GM21737 (cell line): ENCODE data around the gene PRH2.

Experiments
- ATAC-seq: cut with Tn5 transposase; IDR thresholded peaks from one replicate; pipeline ENCODE4 v1.9.1; 2021; ENCODE audit warnings: mild to moderate bottlenecking, moderate library complexity; ENCODE audit not compliant: unreplicated experiment

Gene PRH2

DNA sequence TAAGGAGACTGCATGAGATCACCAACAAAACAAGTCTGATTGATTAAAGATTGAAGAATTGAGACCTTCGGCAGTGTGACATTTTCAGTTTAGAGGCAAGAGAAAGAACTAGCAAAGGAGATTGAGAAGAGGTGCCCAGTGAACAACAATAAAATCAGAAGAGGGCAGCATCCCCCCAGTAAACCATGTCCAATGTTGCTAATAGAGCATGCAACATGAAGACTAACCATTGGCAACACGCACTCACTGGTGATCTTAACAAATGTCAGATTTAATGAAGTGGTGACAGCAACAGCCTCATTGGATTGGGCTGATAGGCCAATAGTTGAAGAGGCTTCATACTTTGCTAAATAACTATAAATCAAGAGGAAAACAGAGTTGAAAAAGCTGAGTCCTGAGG is 30.8 kb downstream of the PRH2 start:
- no peak for ATAC-seq

DNA sequence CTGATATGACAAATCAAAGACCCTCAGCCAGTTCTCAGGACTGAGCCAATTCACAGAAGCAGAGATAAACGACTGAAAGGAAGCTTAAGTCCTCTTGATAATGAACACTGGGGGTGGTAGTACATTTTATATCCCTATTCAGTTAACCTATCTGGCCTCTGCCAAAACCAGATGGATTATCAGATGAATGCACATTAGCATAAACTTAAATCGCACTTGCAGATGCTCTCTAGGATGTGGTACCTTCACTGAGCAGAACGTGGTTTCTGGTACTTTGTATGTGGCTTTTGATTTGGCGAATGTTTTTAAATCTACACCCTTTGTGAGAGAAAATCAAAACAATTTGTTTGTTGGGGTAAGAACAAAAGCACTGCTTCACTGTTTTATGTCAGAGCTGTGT is 31.2 kb downstream of the PRH2 start:
- no peak for ATAC-seq

DNA sequence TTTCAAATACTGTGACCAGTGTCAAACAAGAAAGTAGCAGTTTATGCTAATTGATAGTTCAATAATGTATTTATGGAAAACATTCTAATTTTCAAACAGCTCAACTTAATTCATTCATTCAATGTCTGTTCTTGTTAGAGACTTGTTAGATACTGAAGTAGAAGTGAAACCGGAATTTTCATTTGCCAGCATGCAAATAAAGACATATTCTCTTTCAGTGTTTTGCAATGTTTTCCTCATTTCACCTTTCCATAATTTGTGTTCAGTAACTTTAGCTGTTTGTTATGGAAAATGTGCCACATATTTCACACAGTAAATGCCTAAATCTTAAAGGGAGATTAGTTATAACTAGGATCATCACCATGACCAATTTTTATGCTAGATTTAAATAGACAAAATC is 36.4 kb downstream of the PRH2 start:
- no peak for ATAC-seq

DNA sequence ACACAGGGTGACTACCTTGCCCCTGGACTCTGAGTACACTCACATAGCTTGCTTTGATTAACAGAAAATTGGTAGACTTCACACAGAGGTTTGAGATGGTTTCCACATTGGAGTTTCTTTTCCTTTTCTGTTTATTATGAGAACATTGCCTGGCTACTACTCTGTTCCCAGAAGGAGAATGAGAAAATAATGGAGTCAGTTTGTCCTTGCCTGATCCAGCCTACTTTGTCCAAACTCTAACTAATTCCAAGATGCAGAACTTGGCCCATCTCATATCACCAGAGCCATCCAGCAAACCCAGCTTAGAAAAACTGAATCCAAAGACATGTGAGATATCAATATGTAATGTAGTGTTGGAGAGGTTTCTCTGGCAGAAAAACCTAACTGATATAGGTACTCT is 37.3 kb downstream of the PRH2 start:
- ATAC-seq = no peak

DNA sequence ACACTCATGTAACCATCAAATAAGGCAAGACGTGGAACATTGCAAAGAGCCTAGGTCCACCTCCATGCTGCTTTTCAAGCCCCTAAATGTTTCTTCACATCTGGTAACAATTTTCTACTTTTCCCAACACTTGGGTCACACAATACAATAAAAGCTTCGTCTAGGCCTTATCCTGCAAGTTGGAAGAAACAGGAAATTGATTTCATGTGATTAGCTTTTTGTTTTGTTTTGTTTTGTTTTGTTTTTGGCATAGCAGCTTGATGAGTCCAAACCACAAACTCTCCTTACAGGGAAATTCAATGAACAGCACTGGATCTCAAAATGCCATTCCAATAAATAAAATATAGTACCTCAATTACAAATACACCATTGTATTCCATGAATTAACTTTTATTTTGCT is 38.4 kb downstream of the PRH2 start:
- ATAC-seq = no peak

DNA sequence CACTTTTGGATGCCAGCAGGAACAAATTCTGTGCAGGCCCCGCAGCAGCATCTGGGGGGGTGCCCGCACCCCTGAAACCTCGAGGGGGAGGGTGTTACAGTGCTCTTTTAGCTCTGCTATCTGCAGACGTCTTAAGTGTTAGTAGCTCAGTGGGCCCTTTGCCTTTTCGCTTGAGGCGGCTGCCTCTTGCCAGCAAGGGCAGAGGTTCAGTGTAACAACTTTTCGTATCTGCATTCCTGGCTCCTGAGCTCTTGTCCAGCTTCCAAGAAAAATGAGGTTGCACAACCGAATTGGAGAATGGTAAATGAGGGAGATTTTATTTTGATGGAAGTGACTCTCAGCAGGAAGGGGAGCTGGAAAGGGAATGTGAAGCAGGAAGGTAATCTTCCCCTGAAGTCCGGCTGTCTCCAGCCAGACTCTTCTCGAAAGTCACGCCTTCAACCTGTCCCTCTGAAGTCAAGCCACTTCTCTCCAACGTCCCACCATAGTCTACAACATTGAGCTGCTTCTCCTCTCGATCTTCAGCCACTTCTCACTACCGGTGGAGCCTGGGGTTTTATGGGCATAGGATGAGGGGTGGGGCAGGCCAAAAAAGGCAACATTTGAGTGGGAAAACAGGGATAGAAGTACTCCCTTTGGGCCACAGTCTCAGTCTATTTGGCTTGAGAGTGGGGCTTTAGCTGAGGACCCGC is 39.9 kb downstream of the PRH2 start:
- ATAC-seq = no peak

DNA sequence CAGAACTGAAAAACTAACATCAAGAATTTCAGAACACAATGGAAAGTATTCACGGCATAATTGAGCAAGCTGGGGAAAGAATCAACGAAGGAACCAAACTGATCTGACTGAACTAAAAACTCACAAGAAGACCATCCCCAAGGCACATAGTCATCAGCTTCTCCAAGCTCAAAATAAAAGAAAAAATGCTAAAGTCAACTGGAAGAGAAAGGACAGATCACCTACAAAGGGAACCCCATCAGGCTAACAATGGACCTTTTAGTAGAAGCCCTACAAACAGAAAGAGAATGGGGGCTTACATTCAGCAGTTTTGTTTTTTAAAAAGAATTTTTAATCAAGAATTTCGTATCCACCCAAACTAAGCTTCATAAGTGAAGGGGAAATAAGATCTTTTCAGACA is 45.9 kb downstream of the PRH2 start:
- ATAC-seq = no peak

DNA sequence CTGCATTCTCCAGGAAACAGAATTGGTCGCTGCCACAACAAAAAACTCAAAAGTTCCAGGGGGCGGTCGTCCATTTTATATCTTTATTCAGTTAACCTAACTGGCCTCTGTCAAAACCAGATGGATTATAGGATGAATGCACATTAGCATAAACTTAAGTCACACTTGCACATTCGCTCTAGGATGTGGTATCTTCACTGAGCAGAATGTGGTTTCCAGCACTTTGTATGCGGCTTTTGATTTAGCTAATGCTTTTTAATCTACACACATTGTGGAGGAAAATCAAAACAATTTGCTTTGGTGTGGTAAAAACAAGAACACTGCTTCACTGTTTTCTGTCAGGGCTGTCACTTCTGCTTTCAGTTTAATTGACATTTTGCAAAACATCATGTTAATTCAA is 53.2 kb downstream of the PRH2 start:
- no peak for ATAC-seq
